Measurements from ENCODE around the gene EYS. TPM values are rescaled to one million over a fixed set of nuclear protein-coding genes. Genes with fewer than 3 reads are reported as not detected.

Gene EYS
- total and polyA plus RNA-seq, 2 of the 8 experiments (the other 6 are each of a cell fraction or from before 2014, with no cell fraction given): 0.05 to 0.13 TPM

DNA sequence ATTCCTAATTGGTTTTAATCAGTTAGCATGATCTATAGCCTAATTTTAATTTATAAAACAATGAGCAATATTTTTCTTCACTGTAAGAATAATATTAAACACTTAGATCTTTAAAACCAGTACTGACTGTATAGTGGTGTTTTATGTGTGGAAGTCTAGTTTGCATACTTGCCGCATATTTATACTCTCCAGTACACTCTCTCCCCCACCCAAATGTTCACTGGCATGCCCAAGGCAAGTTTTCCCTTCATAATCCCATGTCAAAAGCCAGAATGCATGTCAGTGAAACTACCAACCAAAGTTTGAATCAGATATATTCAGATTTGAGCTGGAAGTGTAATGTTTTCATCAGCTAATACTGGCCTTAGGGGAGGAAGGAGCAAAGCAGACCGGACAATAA is 1565.3 kb downstream of the EYS start:
- CTCF ChIA-PET (ENCODE audit: partially characterized antibody): no interaction called here

More for the DNA sequence above, 1565.3 kb downstream of the EYS start:
- no peak overlapping the region for H3K4me2 ChIP-seq (ENCODE audit: insufficient read depth in 1 of 2, low read depth in 2 of 2, low read length in 2 of 2)
- no peak overlapping the region for H4K8ac ChIP-seq (ENCODE audit: extremely low read depth, insufficient read depth, low read length)
- H2BK120ac ChIP-seq (replicated peaks; ENCODE audit: low read depth, low read length): no peak overlapping the region
- no peaks in the 10 kb centered on the region for H3K27me3 ChIP-seq (replicated peaks in 1 of 4; ENCODE audit: control insufficient read depth in 3 of 4, extremely low read depth in 1 of 4, insufficient read depth in 3 of 4, low read length in 3 of 4)
- no peak overlapping the region for H3K27ac ChIP-seq (ENCODE audit: low read depth, low read length)
- no peak overlapping the region for H2AK5ac ChIP-seq (ENCODE audit: low read depth, low read length)
- no peak overlapping the region for H3K14ac ChIP-seq (ENCODE audit: insufficient read length)
- no peak overlapping the region for H3K18ac ChIP-seq (ENCODE audit: extremely low read depth, low read length)
- H3K79me2 ChIP-seq (ENCODE audit: control insufficient read depth in 1 of 2, insufficient read depth in 2 of 2, low read length in 2 of 2): no peaks in the 10 kb centered on the region
- H2BK5ac ChIP-seq (ENCODE audit: low read depth, low read length): no peak overlapping the region
- no peaks in the 10 kb centered on the region for H3K23me2 ChIP-seq (ENCODE audit: low read depth, low read length)
- no peak overlapping the region for H3K23ac ChIP-seq (ENCODE audit: insufficient read length)
- no peak overlapping the region for H2BK12ac ChIP-seq (ENCODE audit: low read depth, low read length)
- H3K56ac ChIP-seq (replicated peaks; ENCODE audit: insufficient read length, low read depth, low read length): no peak overlapping the region
- H4K20me1 ChIP-seq (replicated peaks in 1 of 2; ENCODE audit: control insufficient read depth in 1 of 2, insufficient read depth in 2 of 2, low read length in 2 of 2): no peaks in the 10 kb centered on the region
- TF ChIP-seq RNF2 (IDR thresholded peaks at IDR 0.05; ENCODE audit: borderline replicate concordance, low read depth, low read length, missing control alignments, poor library complexity, severe bottlenecking): no peak
- TF ChIP-seq JUN (IDR thresholded peaks at IDR 0.05; ENCODE audit: low read depth, low read length): no peak
- no peak for TF ChIP-seq RAD21 (IDR thresholded peaks at IDR 0.05 in 1 of 2, conservative IDR thresholded peaks at IDR 0.05 in 1 of 2; ENCODE audit: low read depth in 2 of 2, low read length in 2 of 2)
- no peak for TF ChIP-seq TAF7 (optimal IDR thresholded peaks at IDR 0.05; ENCODE audit: borderline replicate concordance, low read depth, low read length)
- TF ChIP-seq CREB1 (IDR thresholded peaks at IDR 0.05): no peak
- no peak for TF ChIP-seq YY1 (IDR thresholded peaks at IDR 0.05; ENCODE audit: low read depth, low read length)
- no peak for TF ChIP-seq NRF1 (IDR thresholded peaks at IDR 0.05; ENCODE audit: low read depth, low read length)
- no peak for TF ChIP-seq CTBP2 (IDR thresholded peaks at IDR 0.05; ENCODE audit: borderline replicate concordance, insufficient read depth, insufficient read length, low read length)
- no peak for TF ChIP-seq SIRT6 (IDR thresholded peaks at IDR 0.05; ENCODE audit: low read length)
- TF ChIP-seq SAP30 (IDR thresholded peaks at IDR 0.05; ENCODE audit: insufficient read depth, insufficient replicate concordance, low read length): no peak
- no peak for TF ChIP-seq SRF (IDR thresholded peaks at IDR 0.05; ENCODE audit: low read depth, low read length)
- DNase-seq (ENCODE audit: low read depth in 1 of 2, low spot score in 2 of 2) (no peak), FAIRE-seq (no peak)
- no peak overlapping the region for H3K9ac ChIP-seq (replicated peaks in 1 of 4; ENCODE audit: extremely low read depth in 1 of 4, low read depth in 3 of 4, low read length in 3 of 4)
- H3K36me3 ChIP-seq (ENCODE audit: control insufficient read depth in 2 of 4, insufficient read depth in 4 of 4, low read length in 3 of 4): no peaks in the 10 kb centered on the region
- H3K4me1 ChIP-seq (replicated peaks in 1 of 4; ENCODE audit: control insufficient read depth in 3 of 4, insufficient read depth in 4 of 4, low read length in 3 of 4): no peaks in the 10 kb centered on the region
- no peak overlapping the region for H4K5ac ChIP-seq (ENCODE audit: insufficient read length, low read depth, low read length)
- H4K91ac ChIP-seq (replicated peaks; ENCODE audit: insufficient read length, low read length): no peak overlapping the region
- whole genome bisulfite sequencing, 2 experiments (ENCODE audit: extremely low coverage in 1 of 2, insufficient coverage in 1 of 2, insufficient read length in 1 of 2, insufficient replicate concordance in 2 of 2, low coverage in 1 of 2, low lambda C conversion rate in 2 of 2, missing lambda C conversion rate in 1 of 2): 96% methylated on average over 2 of the region's 2 CpGs; no CpG with 5 or more reads in 1 of the 2 experiments
- no peak overlapping the region; the same call in 1 of the 2 replicates for H2AFZ ChIP-seq (ENCODE audit: low read length)
- H3K9me3 ChIP-seq (ENCODE audit: insufficient read depth in 2 of 2, low read depth in 1 of 2, low read length in 1 of 2): no peaks in the 10 kb centered on the region
- H3K4me3 ChIP-seq (ENCODE audit: extremely low read depth in 1 of 4, insufficient read depth in 2 of 4, low read depth in 3 of 4, low read length in 4 of 4): no peak overlapping the region
- H2BK20ac ChIP-seq (ENCODE audit: low read length): no peak overlapping the region
- POLR2A ChIA-PET (ENCODE audit: partially characterized antibody): no interaction called here
- H2BK15ac ChIP-seq (ENCODE audit: low read length): no peak overlapping the region
- no peak overlapping the region for H3K4ac ChIP-seq (replicated peaks; ENCODE audit: insufficient read length, low read depth, low read length)
- no peaks in the 10 kb centered on the region for H3K79me1 ChIP-seq (ENCODE audit: low read depth, low read length)

All from H1 (cell line).